ENCODE results near the gene UTF1.

DNA sequence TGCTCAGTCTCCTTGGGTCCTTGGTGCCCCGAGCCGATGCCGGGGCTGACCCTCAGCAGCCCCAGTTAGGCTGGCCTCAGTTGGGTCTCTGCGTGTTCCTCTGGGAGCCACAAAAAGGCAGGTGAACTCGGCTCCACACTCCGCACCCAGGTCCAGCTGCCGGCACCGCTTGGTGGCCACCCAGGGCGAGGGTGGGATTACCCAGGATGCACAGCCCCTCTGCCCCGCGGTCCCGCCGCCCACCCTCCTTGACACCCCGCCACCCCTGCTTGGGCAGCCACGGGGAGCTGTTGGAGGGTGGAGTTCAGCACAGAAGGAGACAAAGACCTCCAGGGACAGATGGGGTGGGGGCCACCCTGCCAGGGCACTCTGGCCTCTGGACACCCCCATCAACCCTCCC lies 25.3 kb downstream of the UTF1 start:
- TF ChIP-seq CTCF (conservative IDR thresholded peaks at IDR 0.05; ENCODE audit: low read depth in 2 of 2) (no peak), ZNF331 (CRISPR knock-in tag; IDR thresholded peaks at IDR 0.05; ENCODE audit: low read depth) (no peak), POLR2AphosphoS5 (IDR thresholded peaks at IDR 0.05; ENCODE audit: low read depth) (no peak), EZH2 (IDR thresholded peaks at IDR 0.05; ENCODE audit: low read depth, unreplicated experiment) (no peak), EZH2phosphoT487 (IDR thresholded peaks at IDR 0.05; ENCODE audit: unreplicated experiment) (no peak), CREB1 (CRISPR knock-in tag; IDR thresholded peaks at IDR 0.05; ENCODE audit: low read depth) (no peak), ETS1 (IDR thresholded peaks at IDR 0.05) (no peak), JUNB (IDR thresholded peaks at IDR 0.05; ENCODE audit: unreplicated experiment) (no peak)
- TF ChIP-seq, protein P1, sequence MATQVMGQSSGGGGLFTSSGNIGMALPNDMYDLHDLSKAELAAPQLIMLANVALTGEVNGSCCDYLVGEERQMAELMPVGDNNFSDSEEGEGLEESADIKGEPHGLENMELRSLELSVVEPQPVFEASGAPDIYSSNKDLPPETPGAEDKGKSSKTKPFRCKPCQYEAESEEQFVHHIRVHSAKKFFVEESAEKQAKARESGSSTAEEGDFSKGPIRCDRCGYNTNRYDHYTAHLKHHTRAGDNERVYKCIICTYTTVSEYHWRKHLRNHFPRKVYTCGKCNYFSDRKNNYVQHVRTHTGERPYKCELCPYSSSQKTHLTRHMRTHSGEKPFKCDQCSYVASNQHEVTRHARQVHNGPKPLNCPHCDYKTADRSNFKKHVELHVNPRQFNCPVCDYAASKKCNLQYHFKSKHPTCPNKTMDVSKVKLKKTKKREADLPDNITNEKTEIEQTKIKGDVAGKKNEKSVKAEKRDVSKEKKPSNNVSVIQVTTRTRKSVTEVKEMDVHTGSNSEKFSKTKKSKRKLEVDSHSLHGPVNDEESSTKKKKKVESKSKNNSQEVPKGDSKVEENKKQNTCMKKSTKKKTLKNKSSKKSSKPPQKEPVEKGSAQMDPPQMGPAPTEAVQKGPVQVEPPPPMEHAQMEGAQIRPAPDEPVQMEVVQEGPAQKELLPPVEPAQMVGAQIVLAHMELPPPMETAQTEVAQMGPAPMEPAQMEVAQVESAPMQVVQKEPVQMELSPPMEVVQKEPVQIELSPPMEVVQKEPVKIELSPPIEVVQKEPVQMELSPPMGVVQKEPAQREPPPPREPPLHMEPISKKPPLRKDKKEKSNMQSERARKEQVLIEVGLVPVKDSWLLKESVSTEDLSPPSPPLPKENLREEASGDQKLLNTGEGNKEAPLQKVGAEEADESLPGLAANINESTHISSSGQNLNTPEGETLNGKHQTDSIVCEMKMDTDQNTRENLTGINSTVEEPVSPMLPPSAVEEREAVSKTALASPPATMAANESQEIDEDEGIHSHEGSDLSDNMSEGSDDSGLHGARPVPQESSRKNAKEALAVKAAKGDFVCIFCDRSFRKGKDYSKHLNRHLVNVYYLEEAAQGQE (IDR thresholded peaks at IDR 0.05; ENCODE audit: unreplicated experiment) = no peak

Measured in GM23338 (cell line).